Measurements from ENCODE around the gene BTBD2. TPM values are rescaled to one million over a fixed set of nuclear protein-coding genes. Genes with fewer than 3 reads are reported as not detected.
"Not testable (repeated sequence)": the region's sequence is repeated elsewhere in the genome, so short reads cannot be mapped to it uniquely, and the experiment has no call there.

Gene BTBD2
- total RNA-seq, 1 donor from 2014 or later = 56.1 TPM

- intact Hi-C loops (cut with micrococcal nuclease) = loop anchor here (1.0 to 5.0 kb wide), 4 partner anchors 36 to 136 kb away; partner anchors contain the start of genes AP3D1, IZUMO4, MKNK2 and MOB3A
Observed at GRCh38 chr19:2016041-2016807, 710 bp upstream of the BTBD2 start.

DNA sequence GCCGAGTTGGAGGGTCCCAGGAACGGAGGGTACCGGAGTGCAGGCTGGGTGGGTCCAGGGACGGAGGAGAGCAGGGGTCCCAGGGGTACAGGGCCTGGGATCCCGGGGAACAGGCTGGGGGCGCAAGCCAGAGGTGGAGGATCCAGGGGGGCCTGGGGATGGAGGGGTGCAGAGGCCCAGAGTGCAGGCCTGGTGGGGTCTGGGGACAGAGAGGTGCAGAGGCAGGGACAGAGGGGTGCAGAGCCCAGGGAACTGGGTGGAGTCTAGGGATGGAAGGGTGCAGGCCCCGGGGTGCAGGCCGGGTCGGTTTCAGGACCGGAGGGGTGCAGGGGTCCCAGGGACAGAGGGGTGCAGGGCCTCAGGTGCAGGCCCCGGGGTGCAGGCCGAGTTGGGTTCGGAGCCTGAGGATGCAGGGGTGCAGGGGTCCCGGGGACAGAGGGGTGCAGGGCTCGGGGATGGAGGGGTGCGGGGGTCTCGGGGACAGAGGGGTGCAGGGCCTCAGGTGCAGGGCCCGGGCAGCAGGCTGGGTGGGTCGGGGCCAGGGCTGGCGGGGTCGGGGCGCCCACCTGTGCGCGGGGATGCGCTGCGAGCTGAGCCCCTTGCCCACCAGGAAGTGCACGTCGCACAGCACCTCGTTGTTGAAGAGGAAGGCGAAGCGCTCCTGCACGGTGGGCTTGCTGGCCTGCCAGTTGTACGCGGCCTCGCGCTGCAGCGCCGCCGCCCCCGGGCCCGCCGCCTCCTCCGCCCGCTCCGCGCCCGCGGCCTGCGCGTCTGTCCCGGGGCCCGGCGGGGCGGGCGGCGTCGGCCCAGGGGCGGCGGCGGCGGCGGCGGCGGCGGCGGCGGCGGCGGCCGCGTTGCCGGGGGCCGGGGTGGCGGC lies 545 bp downstream of the BTBD2 start:
- intact Hi-C loops (cut with micrococcal nuclease) = loop anchor here (5.0 kb wide), 3 partner anchors 37 to 137 kb away; partner anchors contain the start of genes AP3D1 and MKNK2

- intact Hi-C loops (cut with micrococcal nuclease) = no loop called here
Observed at GRCh38 chr19:2014131-2014571, 1.4 kb downstream of the BTBD2 start.

GRCh38 chr19:2013683-2013961 lies 1.9 kb downstream of the BTBD2 start:
- intact Hi-C loops (cut with micrococcal nuclease) = no loop called here

- intact Hi-C loops (cut with micrococcal nuclease) = no loop called here
Observed at GRCh38 chr19:2012941-2013682, 2.4 kb downstream of the BTBD2 start.

DNA sequence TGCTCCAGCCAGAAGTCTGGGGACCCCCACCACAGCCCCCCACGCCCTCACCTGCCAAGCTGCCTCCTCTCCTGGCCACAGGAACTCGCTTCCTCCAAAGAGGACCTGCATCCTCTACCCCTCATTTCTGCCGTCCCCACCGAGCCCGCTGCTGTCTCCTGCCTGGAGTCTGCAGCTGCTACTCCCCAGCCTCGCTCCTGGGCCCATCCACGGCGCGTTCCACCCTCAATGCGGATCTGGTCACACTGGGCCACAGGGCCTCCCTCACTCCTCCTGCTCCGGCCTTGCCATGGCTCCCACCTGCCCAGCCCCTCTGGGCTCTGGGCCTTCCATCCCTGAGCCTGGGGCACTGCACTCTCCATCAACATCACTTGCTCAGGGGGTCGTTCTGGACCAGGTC lies 4.3 kb downstream of the BTBD2 start:
- intact Hi-C loops (cut with micrococcal nuclease) = no loop called here

DNA sequence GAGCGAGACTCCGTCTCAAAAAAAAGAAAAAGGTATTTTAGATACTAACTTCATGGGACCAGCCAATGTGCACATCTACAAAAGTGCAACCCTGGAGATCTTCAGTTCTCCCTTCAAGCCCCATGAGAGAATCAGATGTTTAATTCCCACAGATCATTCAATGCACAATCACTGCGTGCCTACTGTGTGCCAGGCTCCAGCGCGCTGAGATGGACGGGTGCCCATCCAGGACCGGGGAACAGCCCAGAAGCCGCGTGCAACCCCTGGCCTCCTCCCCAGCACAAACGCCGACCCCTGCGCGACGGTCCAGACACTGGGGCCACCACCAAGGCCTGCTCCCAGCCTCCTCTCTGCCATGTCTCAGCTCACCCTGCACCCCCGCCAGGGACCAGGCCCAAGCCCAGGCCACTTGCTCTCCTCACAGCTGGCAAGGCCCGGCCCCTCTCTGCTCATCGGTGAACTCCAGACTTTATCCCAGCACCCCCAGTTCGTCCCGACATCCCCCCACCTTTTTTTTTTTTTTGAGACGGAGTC lies 5.3 kb downstream of the BTBD2 start:
- intact Hi-C loops (cut with micrococcal nuclease) = no loop called here

- intact Hi-C loops (cut with micrococcal nuclease) = no loop called here
Observed at GRCh38 chr19:2003874-2004273, 11.6 kb downstream of the BTBD2 start.

DNA sequence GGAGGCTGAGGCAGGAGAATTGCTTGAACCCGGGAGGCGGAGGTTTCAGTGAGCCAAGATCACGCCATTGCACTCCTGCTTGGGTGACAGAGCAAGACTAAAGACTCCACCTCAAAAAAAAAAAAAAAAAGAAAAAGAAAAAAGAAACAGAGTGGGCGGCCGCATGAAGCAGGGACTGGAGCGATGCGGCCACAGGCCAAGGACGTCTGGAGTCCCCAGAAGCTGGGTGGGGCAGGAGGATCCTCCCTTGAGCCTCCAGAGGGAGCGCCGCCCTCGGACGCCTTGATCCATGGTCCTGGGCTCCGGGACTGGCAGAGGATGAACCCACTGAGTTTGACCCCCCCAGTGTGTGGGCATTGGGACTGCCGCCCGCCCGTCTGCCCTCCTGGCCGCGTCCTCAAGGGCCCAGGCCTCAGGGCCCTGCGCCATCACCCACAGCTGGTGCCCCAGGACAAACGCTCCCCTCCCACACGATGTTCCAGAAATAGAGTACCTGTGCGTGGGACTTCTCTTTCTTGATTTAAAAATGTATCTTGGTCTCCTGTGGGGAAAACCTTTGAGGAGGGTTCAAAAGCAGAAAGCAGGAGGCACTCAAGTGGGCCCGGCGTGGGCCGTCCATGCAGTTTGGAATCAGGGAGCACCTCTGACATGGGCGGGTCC lies 15.5 kb downstream of the BTBD2 start:
- intact Hi-C loops (cut with micrococcal nuclease) = no loop called here

GRCh38 chr19:1998712-1999708 lies 16.5 kb downstream of the BTBD2 start:
- intact Hi-C loops (cut with micrococcal nuclease) = no loop called here

GRCh38 chr19:1997353-1998233 lies 17.9 kb downstream of the BTBD2 start:
- intact Hi-C loops (cut with micrococcal nuclease) = no loop called here

- intact Hi-C loops (cut with micrococcal nuclease) = no loop called here
Observed at GRCh38 chr19:1992759-1993260, 22.7 kb downstream of the BTBD2 start.

DNA sequence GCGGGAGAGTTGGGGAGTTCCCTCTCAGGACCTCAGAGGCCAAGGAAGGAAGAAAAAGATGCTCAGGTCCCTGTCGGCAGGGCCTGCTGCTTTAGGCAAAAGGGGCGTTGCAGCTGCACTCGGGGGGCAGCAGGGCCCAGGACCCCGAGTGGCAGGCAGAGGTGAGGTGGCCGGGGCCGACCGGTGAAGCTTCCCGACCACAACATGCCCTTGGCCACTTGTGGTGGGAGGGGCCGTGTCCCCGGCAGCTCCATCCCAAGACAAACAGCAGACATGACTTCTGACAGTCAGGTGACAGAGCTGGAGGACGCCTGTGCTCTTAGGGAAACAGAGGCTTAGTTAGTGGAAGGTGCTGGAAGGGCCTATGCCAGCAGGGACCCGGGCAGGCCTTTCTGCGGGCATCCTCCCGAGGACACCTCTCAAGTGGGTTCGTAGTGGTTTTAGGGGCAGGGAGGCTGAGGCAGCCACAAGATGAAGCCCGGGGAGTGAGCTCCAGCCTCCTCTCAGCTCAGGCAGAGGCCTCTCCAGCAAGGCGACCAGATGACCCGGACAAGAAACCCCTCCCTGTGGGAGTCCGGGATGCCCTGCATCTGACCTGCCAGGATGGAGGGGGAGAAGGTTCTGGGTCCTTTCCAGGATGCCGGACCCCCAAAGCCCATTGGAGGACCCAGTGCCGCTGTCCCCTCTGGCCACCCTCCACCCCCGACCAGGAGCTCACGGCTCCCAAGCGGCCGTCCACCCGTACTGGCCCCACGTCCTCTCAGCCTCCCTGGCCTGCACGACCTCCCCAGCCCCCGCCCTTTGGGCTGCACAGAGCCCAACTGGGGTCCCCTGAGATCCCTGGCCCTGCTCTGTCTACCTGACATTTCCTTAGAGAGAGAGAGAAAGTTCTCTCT lies 24.2 kb downstream of the BTBD2 start:
- intact Hi-C loops (cut with micrococcal nuclease) = no loop called here

DNA sequence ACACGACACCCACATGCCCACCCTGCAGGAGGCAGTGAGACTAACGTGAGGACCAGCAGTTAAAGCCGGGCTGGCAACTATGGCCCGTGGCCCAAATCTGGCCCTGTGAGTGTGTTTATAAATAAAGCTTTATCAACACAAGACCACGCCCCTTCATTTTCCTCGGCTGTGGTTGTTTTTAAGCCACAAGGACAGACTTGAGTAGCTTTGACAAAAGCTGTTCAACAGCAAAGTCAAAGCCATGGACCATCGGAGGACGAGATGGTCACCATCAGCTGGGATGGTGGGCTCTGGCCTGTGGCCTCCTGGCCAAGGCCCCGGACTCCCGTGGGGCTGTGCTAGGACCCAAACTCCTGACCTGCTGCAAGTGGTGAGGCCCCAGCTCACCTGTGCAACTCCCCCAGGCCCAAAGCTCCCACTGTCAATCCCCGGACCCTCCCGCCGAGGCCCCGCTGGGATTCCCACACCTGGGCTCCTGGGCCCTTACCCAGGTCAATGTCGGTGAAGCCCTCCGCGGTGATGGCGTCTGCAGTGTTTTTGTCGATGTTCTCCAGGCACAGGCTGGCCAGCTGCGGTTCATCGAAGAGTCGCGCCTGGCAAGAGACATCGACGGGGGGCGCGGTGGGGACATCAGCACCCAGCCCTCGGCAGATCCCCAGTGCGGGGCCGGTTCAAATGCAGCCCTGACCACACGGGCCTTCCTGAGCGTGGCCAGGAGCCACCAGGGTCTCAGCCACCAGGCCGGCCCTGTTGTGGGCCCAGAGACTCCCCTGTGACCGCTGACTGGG lies 25.1 kb downstream of the BTBD2 start:
- intact Hi-C loops (cut with micrococcal nuclease) = no loop called here

DNA sequence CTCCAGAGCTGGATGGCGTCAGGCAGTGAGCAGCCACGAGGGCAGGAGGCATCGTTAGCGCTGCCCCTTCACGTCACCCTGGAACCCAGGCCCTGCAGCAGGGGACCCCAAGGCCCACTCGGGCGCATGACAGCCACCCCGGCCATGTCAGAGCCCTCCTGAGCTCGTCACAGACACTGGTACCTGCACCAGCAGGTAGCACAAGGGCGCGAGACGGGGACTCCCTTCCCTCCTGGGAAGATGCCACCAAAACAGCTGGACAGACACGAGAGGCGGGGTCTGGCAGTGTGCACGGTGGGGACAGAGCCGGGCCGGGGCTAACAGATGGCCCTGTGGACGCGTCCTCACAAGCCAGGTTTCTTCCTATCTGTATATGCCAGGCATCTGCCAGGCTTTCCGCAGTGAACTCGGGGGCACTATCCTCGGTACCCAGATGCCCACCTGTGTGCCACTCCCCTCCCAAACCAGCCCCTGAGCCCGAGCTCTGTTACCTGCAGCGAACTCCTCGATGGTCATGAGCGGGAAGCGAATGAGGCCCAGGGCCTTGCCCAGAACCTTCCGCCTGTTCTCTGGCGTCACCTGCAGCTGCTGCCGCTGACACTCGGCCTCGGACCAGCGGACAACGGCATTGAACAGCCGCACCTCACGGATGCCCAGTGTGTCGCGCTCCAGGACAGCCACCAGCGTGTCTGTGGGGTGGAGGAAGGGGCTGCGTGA lies 25.8 kb downstream of the BTBD2 start:
- intact Hi-C loops (cut with micrococcal nuclease) = no loop called here

GRCh38 chr19:1988464-1988863 lies 27.1 kb downstream of the BTBD2 start:
- intact Hi-C loops (cut with micrococcal nuclease) = not testable (repeated sequence)

Data from T-helper 2 cell treated with Interferon-gamma antibody and Interleukin-4, amounts not matched to agents 100 ng/mL and 5 ng/mL, for 36 hours (primary cell).